Stimulated activated CD8-positive, alpha-beta memory T cell treated with anti-CD3 and anti-CD28 coated beads, Interleukin-7, amount 100 ng/mL, for 1 hour (primary cell): ENCODE results near the gene HBEGF.

Experiments
- DNase-seq, 2 donors: peaks; one replicate each; pipeline ENCODE4 v3.0.0-alpha.2; 2020; ENCODE audit warnings: low read depth in 2 of 2

HBEGF gene

GRCh38 chr5:140336388-140336787, 10.0 kb downstream of the HBEGF start:
- no peak for DNase-seq

GRCh38 chr5:140331638-140332037, 14.8 kb downstream of the HBEGF start:
- no peak for DNase-seq

GRCh38 chr5:140329739-140330481, 16.5 kb downstream of the HBEGF start:
- no peak for DNase-seq

- DNase-seq: no peak
These were observed 18.2 kb downstream of the HBEGF start for GRCh38 chr5:140328036-140328764.

GRCh38 chr5:140327589-140327988, 18.8 kb downstream of the HBEGF start:
- no peak for DNase-seq

GRCh38 chr5:140325486-140325885, 20.9 kb downstream of the HBEGF start:
- DNase-seq: no peak

- no peak for DNase-seq
These were observed 21.7 kb downstream of the HBEGF start for GRCh38 chr5:140324617-140325241.

GRCh38 chr5:140324041-140324600, 22.3 kb downstream of the HBEGF start:
- no peak for DNase-seq

GRCh38 chr5:140322751-140323731, 23.4 kb downstream of the HBEGF start:
- no peak for DNase-seq

GRCh38 chr5:140321796-140322195, 24.6 kb downstream of the HBEGF start:
- no peak for DNase-seq

- no peak for DNase-seq
These were observed 26.6 kb downstream of the HBEGF start for GRCh38 chr5:140319833-140320232.

GRCh38 chr5:140318792-140319191, 27.6 kb downstream of the HBEGF start:
- no peak for DNase-seq

- DNase-seq: no peak
These were observed 28.5 kb downstream of the HBEGF start for GRCh38 chr5:140317859-140318258.

- no peak for DNase-seq
These were observed 33.6 kb downstream of the HBEGF start for GRCh38 chr5:140312791-140313189.

- DNase-seq: no peak
These were observed 34.2 kb downstream of the HBEGF start for GRCh38 chr5:140312067-140312790.

GRCh38 chr5:140311011-140311467, 35.4 kb downstream of the HBEGF start:
- no peak for DNase-seq

GRCh38 chr5:140310434-140310833, 36.0 kb downstream of the HBEGF start:
- no peak for DNase-seq

- DNase-seq: no peak
These were observed 36.6 kb downstream of the HBEGF start for GRCh38 chr5:140309706-140310249.

GRCh38 chr5:140305471-140305870, 40.9 kb downstream of the HBEGF start:
- no peak for DNase-seq

- no peak for DNase-seq
These were observed 42.4 kb downstream of the HBEGF start for GRCh38 chr5:140303966-140304365.
